HEK293 (cell line): ENCODE measurements around the gene AIF1L.

ENCODE experiments used
- CTCF ChIA-PET: fragments of 350-600 bp; formaldehyde crosslinking; extraction: SDS; loops from one replicate; lab custom pipeline; 2021; ENCODE audit warnings: antibody characterized with exemption; lab: Yijun Ruan, JAX
- POLR2A ChIA-PET: fragments of 300-600 bp; formaldehyde crosslinking; extraction: SDS; loops from one replicate; lab custom pipeline; 2020; ENCODE audit warnings: antibody characterized with exemption, inconsistent platforms; lab: Yijun Ruan, JAX
- H3K27ac ChIP-seq: fragments of 200-500 bp; sonication (Bioruptor generic); 2 replicates; pipeline ENCODE4 v1.5.1; 2014; ENCODE audit warnings: low read depth, low read length, control low read depth, inconsistent platforms; ENCODE audit errors: extremely low read depth
- H3K36me3 ChIP-seq, 2 experiments: fragments of 200-500 bp in 1 of 2; sonication (Bioruptor generic) in 1 of 2; 1 replicate in 1 of 2; 2 replicates in 1 of 2; pipeline ENCODE4 v1.5.1; 2014 to 2017; ENCODE audit warnings: inconsistent platforms in 2 of 2, low read length in 2 of 2; ENCODE audit not compliant: control insufficient read depth in 2 of 2, insufficient read depth in 1 of 2
- H3K4me1 ChIP-seq: fragments of 200-500 bp; sonication (Bioruptor generic); 2 replicates; pipeline ENCODE4 v1.5.1; 2014; ENCODE audit warnings: mild to moderate bottlenecking, low read length, inconsistent platforms; ENCODE audit not compliant: control insufficient read depth, insufficient read depth
- H3K4me3 ChIP-seq: 2 replicates; pipeline ENCODE4 v1.5.1; 2011; ENCODE audit warnings: low read depth, mild to moderate bottlenecking, control low read depth, low read length, moderate library complexity
- H3K9me3 ChIP-seq: fragments of 200-500 bp; sonication (Bioruptor generic); 2 replicates; pipeline ENCODE4 v1.5.1; 2014; ENCODE audit warnings: low read depth, low read length, inconsistent platforms; ENCODE audit not compliant: control insufficient read depth, insufficient read depth
- GLIS1 ChIP-seq: fragments of 450-650 bp; formaldehyde crosslinking; IDR thresholded peaks from 2 replicates; pipeline ENCODE4 v1.5.1; 2016; ENCODE audit warnings: missing biosample characterization, missing genetic modification characterization
- HOXC10 ChIP-seq: sonication (generic); formaldehyde crosslinking; IDR thresholded peaks from 2 replicates; pipeline ENCODE4 v1.8.1; 2023; ENCODE audit warnings: mild to moderate bottlenecking, missing genetic modification reagents
- WT1 ChIP-seq: fragments of 450-650 bp; formaldehyde crosslinking; IDR thresholded peaks from 2 replicates; pipeline ENCODE4 v1.5.1; 2016; ENCODE audit warnings: missing biosample characterization, missing genetic modification characterization
- ZBTB10 ChIP-seq: fragments of 450-650 bp; formaldehyde crosslinking; IDR thresholded peaks from 2 replicates; pipeline ENCODE4 v1.5.1; 2016; ENCODE audit warnings: missing biosample characterization, missing genetic modification characterization
- ZBTB11 ChIP-seq: fragments of 450-650 bp; formaldehyde crosslinking; conservative IDR thresholded peaks from 2 replicates; pipeline ENCODE4 v1.5.1; 2016; ENCODE audit warnings: low read depth, missing biosample characterization, missing genetic modification characterization
- ZIC2 ChIP-seq: fragments of 450-650 bp; formaldehyde crosslinking; IDR thresholded peaks from 2 replicates; pipeline ENCODE4 v1.5.1; 2016; ENCODE audit warnings: missing biosample characterization, missing genetic modification characterization
- ZNF16 ChIP-seq: fragments of 450-650 bp; formaldehyde crosslinking; IDR thresholded peaks from 2 replicates; pipeline ENCODE4 v1.5.1; 2016; ENCODE audit warnings: low read depth, missing biosample characterization, missing genetic modification characterization
- ZNF324 ChIP-seq: fragments of 450-650 bp; formaldehyde crosslinking; IDR thresholded peaks from 2 replicates; pipeline ENCODE4 v1.5.1; 2016; ENCODE audit warnings: missing biosample characterization, missing genetic modification characterization
- ZNF449 ChIP-seq: fragments of 450-650 bp; formaldehyde crosslinking; IDR thresholded peaks from 2 replicates; pipeline ENCODE4 v1.5.1; 2017; ENCODE audit warnings: missing biosample characterization, mild to moderate bottlenecking, missing genetic modification characterization, moderate library complexity
- ZNF501 ChIP-seq: fragments of 450-650 bp; formaldehyde crosslinking; IDR thresholded peaks from 2 replicates; pipeline ENCODE4 v1.5.1; 2016; ENCODE audit warnings: missing biosample characterization, missing genetic modification characterization
- ZNF704 ChIP-seq: fragments of 450-650 bp; formaldehyde crosslinking; IDR thresholded peaks from 2 replicates; pipeline ENCODE4 v1.5.1; 2016; ENCODE audit warnings: missing biosample characterization, missing genetic modification characterization
- ZNF776 ChIP-seq: fragments of 450-650 bp; formaldehyde crosslinking; IDR thresholded peaks from 2 replicates; pipeline ENCODE4 v1.5.0; 2017; ENCODE audit warnings: missing biosample characterization, missing genetic modification characterization, borderline replicate concordance
- TF ChIP-seq, protein P1 (sequence below): fragments of 450-650 bp; formaldehyde crosslinking; IDR thresholded peaks from 2 replicates; pipeline ENCODE4 v1.5.1; 2016; ENCODE audit warnings: missing biosample characterization, missing genetic modification characterization

The AIF1L gene

GRCh38 chr9:131092548-131093440 lies 3.5 kb upstream of the AIF1L start (continued):
- TF ChIP-seq ZNF704 (tag by site-specific recombination) (no peak), ZNF324 (no peak), GLIS1 (no peak)
- TF ChIP-seq, all 188 proteins: peak for 0

DNA sequence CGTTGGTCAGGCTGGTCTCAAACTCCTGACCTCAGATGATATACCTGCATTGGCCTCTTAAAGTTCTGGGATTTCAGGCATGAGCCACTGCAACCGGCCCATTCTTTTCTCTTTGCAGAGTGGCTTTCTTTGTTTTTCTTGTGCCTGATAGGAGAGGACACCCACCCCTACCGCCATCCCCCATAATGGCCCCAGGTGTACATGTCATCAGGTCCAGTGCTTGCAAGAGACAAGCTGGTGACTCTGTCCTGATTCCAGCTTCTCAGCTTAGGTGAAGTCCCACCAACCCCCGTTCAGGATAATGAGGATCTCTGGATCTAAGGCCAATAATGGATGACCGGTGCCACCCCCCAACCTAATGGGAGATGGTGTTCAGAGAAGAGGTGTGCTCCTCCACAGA lies 2.3 kb upstream of the AIF1L start:
- TF ChIP-seq ZNF501 (tag by site-specific recombination) (no peak), ZNF776 (tag by site-specific recombination) (no peak), ZBTB10 (no peak), ZIC2 (tag by site-specific recombination) (no peak), ZNF16 (no peak), ZBTB11 (tag by site-specific recombination) (no peak), HOXC10 (CRISPR knock-in tag) (no peak), ZNF449 (no peak), WT1 (tag by site-specific recombination) (no peak)
- TF ChIP-seq, protein P1, sequence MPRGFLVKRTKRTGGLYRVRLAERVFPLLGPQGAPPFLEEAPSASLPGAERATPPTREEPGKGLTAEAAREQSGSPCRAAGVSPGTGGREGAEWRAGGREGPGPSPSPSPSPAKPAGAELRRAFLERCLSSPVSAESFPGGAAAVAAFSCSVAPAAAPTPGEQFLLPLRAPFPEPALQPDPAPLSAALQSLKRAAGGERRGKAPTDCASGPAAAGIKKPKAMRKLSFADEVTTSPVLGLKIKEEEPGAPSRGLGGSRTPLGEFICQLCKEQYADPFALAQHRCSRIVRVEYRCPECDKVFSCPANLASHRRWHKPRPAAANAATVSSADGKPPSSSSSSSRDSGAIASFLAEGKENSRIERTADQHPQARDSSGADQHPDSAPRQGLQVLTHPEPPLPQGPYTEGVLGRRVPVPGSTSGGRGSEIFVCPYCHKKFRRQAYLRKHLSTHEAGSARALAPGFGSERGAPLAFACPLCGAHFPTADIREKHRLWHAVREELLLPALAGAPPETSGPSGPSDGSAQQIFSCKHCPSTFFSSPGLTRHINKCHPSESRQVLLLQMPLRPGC (tag by site-specific recombination) = no peak
- TF ChIP-seq, all 188 proteins: peak for 0
- Histone ChIP-seq H3K4me3 (no peak overlapping the region), H3K4me1 (no peaks in the 10 kb centered on the region), H3K36me3 (no peaks in the 10 kb centered on the region), H3K9me3 (no peaks in the 10 kb centered on the region), H3K27ac (no peak overlapping the region)
- ChIA-PET POLR2A (interaction anchor here (0.9 kb wide), 1 partner anchor 31 kb away, joined by 6 read pairs; the partner anchor contains the start of gene NUP214), CTCF (interaction anchor here (1.1 to 1.8 kb wide), 2 partner anchors 15 to 48 kb away, joined by 4 to 6 read pairs; no protein-coding TSS in a partner anchor)
